ENCODE results near the gene SPATA7.

Gene SPATA7

GRCh38 chr14:88420187-88420586 lies 34.7 kb downstream of the SPATA7 start:
- no peak for DNase-seq (ENCODE audit: low read depth)

GRCh38 chr14:88421286-88421685 lies 35.8 kb downstream of the SPATA7 start:
- no peak for DNase-seq (ENCODE audit: low read depth)

DNA sequence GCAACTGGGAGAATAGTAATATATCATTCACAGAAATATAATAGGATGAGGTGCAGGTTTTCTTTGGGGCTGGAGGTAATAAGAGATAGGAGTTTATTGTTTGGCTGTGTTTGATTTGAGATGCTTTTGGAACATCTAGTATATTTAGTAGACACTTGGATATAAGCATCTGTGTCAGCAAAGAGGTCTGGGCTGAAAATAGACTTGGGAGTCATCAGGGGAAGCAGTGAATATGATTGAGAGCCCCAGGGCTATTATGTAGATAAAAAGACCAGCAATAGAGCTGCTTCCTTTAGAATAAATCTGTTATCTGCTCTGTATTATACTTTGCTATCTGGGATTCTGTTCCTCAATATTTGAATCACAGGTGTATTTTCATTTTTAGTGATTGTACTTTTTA lies 36.6 kb downstream of the SPATA7 start:
- DNase-seq (ENCODE audit: low read depth) = no peak

DNA sequence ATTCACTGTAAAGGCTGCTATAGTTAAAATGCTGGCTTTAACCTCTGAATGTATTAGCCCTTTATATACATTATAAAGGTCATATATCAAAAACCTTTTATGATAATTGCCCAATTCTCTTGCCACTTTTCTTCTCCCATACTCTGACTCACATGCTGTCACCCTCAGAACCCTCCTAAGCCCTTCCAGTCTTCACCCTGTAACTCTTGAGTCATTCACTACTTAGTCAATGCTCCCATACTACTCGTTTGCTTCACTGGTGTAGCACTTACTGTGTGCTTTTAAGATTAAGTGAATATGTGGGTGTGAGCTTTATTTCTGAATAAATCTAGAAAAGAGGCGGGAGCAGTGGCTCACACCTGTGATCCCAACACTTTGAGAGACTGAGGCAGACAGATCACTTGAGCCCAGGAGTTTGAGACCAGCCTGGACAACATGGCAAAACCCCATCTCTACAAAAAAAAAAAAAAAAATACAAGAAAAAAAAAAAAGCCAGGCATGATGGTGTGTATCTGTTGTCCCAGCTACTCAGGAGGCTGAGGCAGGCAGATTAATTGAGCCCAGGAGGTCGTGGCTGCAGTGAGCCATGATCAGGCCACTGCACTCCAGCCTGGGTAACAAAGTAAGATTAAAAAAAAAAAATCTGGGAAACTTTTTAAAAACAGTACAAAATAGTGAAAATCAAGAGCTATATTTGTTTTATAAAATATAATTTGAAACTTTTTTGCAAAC lies 37.6 kb downstream of the SPATA7 start:
- DNase-seq (ENCODE audit: low read depth) = no peak

- no peak for DNase-seq (ENCODE audit: low read depth)
These were observed 39.1 kb downstream of the SPATA7 start for GRCh38 chr14:88424573-88424972.

- DNase-seq (ENCODE audit: low read depth) = no peak
These were observed 40.8 kb downstream of the SPATA7 start for GRCh38 chr14:88426271-88426670.

GRCh38 chr14:88430976-88431375 lies 45.5 kb downstream of the SPATA7 start:
- DNase-seq (ENCODE audit: low read depth) = no peak

DNA sequence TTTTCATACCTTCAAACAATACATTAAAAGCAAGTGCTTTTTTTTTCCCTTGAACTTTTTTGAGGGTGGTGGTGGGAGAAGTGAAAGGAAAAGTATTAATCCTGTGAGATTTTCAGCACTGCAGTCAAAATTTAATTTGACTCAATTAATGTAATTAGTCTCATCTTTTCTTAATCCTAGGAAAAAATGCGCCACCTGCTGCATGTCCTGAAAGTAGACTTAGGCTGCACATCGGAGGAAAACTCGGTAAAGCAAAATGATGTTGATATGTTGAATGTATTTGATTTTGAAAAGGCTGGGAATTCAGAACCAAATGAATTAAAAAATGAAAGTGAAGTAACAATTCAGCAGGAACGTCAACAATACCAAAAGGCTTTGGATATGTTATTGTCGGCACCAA lies 52.2 kb downstream of the SPATA7 start:
- no peak for DNase-seq (ENCODE audit: low read depth)

DNA sequence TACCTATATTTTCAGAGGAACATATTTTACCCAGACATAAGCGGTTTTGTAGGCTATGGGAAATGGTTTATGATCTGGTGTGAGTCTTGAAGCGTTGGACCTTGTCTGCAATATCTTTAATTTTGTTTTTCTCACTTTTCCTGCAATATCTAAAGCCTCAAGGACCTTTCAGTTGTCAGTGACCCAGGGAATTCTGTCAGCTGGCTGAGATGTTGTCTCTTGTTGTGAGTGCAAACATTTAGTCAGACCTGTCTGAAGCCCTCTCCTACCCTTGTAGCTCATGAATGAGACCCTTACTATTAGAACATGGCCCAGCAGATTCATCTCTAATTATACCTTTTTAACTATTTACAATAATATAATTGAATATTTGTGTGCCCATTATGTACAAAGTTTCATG lies 53.6 kb downstream of the SPATA7 start:
- no peak for DNase-seq (ENCODE audit: low read depth)

DNA sequence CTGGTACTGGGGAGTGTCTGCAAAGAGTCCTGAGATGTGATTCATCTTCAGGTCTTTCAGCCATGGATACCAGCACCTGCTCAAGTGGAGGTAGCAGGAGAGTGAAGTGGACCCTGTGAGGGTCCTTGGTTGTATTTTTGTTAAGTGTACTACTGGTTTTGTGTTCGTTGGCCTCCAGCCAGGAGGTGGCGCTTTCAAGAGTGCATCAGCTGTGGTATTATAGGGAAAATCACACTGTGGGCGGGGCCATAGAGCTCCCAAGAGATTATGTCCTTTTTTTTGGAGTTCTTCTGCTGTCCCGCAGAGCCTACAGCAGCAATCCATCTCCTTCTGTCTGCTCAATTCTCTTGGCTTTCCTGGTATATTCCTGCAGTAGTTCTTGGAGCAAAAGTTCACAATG lies 66.8 kb downstream of the SPATA7 start:
- DNase-seq (ENCODE audit: low read depth) = no peak

- no peak for DNase-seq (ENCODE audit: low read depth)
These were observed 69.4 kb downstream of the SPATA7 start for GRCh38 chr14:88454886-88455285.

- no peak for DNase-seq (ENCODE audit: low read depth)
These were observed 77.9 kb downstream of the SPATA7 start for GRCh38 chr14:88463318-88463717.

DNA sequence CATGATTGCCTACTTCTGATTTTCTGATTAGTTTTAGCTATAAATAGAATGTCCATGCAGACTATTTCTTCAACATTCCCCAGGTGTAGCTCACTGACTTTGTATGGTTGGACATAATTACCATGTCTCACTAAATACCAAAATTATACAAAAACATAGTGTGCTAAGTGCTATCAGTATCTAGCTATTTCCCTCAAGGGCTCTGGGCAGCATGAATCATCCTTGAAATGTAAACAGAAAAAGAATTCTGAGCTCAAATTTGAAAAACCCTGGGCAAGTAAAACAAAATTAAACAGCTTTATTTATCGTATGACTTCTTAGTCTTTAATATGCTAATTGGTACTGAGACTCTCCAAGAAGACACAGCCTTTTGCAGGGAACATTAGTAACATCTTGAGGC lies 82.9 kb downstream of the SPATA7 start:
- DNase-seq (ENCODE audit: low read depth) = no peak

DNA sequence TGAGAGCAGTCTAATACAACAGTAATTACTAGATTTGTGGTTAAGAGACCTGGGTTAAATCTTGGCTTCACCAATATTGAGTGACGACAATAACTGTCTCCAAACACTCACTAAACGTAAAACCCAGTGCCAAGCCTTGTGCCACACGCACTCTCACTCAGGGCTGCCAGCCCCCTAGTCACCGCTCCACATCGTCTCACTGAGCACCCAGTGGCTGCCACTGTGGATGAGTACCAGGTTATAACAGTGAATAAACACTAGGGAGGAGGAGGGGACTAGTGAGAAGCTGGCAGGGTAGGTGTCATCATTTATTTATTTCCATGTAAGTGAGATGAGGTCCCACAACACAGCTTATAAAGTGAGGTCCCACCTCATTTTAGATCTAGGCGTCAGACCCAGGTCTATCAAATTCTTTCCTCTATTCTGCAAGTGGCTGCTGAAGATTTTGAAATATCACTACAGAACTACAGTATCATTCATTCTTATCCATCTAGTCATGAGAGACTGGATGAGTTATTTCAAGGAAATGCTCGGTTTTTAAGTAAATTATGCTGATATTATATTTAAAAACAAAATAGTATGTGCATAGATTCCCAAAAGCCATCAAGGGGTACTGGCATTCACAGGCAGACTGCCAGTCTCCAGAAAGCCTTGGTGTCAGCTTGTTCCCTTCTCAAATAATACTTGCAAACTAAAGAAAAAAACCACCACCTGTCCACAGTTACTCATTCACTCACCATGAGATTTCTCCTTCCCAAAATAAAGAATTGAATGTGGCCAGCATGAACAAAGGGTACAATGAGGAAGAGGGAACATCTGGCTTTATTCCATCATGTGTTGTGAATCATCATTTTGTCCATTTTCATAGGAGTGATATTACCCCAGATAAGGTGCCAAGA lies 85.3 kb downstream of the SPATA7 start:
- DNase-seq (ENCODE audit: low read depth) = no peak

GRCh38 chr14:88473791-88474190 lies 88.3 kb downstream of the SPATA7 start:
- no peak for DNase-seq (ENCODE audit: low read depth)

- DNase-seq (ENCODE audit: low read depth) = no peak
These were observed 90.8 kb downstream of the SPATA7 start for GRCh38 chr14:88476214-88476774.

GRCh38 chr14:88476825-88477224 lies 91.4 kb downstream of the SPATA7 start:
- no peak for DNase-seq (ENCODE audit: low read depth)

DNA sequence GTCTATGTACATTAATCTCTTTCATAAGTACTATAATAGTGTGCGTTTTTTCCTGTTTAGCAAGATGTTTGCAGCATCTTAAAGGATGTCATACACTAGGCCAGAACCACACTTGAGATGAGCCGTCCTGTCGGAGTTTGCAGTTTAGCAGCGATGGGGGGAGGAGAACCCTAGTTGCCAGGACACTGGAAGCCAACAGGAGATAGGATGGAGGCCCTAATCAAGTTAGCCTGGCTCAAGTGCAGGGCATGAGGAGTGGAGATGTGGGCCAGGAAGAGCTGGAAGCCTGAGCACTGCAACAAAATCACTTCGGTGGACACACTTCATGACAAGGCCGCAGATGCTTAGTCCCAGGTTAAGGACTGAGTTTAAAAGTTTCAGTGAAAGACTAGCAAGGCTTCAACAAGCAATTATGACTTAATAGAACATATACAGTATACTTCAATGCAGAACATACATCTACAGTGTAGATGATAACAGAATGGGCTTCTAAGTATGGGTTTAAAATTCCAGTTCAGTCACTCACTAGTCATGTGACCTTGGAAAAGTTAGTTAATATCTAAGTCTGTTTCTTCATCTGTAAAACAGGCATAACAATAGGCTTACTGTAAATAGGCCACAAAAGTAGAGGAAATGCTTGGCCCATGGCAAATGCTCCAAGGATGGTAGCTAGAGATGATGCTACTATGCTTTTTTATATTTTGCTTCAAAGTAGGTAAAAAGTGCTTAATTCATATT lies 92.2 kb downstream of the SPATA7 start:
- no peak for DNase-seq (ENCODE audit: low read depth)

DNA sequence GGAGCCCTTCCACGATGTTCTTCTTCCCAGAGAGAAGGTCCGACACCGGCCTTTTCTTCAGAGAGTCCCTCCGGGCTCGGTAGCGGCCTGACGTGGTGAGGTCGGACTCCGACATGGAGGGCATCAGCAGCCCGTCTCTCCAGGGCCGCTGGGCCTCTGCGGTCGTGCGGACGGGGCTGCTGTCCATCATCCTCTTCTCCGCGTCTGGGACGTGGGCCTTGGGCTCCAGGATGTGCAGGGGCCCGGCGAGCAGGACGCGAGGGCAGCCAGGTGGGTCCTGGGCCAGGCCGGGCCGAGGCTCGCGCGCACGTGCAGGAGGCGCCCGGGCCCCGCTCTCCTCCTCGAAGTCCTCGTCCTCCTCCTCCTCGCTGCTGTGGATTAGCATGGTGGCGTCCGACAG lies 93.5 kb downstream of the SPATA7 start:
- no peak for DNase-seq (ENCODE audit: low read depth)

- DNase-seq (ENCODE audit: low read depth) = no peak
These were observed 94.1 kb downstream of the SPATA7 start for GRCh38 chr14:88479574-88479987.

DNA sequence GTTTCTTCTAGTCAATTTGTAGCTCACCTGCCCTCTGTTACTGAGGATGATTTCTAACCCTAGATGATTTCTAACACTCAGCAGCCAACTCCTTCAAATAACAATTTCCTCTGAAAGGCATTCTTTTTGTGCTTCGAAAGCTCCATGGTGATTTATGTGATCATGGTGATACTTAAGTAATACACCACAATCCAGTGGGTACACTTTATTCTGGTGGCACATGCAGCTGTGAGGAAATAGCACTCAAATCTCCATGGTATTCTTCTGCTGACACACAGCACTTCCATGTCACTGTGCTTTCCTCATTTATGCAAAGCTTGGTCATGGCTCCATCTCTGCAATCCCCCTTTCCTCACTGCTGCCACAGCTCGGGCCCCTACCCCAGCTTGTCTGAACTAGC lies 95.6 kb downstream of the SPATA7 start:
- no peak for DNase-seq (ENCODE audit: low read depth)

DNA sequence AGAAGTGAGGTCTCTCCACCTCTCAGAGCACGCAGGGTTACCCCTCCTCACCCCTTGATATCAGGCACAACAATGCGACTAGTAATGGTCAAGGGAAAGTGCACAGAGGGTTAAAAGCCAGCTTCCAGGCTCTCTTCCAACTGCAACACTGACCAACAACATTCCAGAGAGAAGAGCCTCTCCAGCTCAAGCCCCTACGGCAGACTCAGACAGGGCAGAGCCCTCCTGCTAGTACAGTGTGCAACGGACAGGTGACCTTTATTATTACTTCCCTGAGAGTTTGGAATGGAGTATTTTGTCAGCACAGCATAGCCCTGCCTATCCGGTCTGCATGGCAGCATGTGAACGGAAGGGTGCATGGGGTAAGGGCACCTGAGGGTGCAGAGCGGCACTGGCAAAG lies 96.3 kb downstream of the SPATA7 start:
- no peak for DNase-seq (ENCODE audit: low read depth)

Data from activated T-helper 9 cell treated with anti-CD3 and anti-CD28 coated beads, Interleukin-2, amount 50 U/mL, for 16 hours (primary cell).